Measurements from ENCODE around the gene PABPN1.
"Not testable (repeated sequence)": the region's sequence is repeated elsewhere in the genome, so short reads cannot be mapped to it uniquely, and the experiment has no call there.

PABPN1 gene

DNA sequence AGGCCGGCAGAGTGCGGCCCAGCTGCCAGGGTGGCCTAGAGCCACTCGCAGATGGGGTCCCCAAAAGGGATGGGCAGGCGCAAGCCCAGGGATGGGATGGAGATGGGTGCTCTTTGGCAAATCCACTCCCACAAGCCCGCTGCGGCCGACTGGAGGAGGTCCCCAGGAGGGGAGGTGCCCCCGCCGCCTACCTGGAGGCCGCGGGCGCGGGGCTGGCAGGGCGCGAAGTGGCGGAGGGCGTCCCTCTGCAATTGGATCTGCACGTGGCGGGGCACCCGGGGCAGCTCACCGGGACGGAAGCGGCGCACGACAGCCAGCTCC lies 19.3 kb upstream of the PABPN1 start:
- DNase-seq: no peak

DNA sequence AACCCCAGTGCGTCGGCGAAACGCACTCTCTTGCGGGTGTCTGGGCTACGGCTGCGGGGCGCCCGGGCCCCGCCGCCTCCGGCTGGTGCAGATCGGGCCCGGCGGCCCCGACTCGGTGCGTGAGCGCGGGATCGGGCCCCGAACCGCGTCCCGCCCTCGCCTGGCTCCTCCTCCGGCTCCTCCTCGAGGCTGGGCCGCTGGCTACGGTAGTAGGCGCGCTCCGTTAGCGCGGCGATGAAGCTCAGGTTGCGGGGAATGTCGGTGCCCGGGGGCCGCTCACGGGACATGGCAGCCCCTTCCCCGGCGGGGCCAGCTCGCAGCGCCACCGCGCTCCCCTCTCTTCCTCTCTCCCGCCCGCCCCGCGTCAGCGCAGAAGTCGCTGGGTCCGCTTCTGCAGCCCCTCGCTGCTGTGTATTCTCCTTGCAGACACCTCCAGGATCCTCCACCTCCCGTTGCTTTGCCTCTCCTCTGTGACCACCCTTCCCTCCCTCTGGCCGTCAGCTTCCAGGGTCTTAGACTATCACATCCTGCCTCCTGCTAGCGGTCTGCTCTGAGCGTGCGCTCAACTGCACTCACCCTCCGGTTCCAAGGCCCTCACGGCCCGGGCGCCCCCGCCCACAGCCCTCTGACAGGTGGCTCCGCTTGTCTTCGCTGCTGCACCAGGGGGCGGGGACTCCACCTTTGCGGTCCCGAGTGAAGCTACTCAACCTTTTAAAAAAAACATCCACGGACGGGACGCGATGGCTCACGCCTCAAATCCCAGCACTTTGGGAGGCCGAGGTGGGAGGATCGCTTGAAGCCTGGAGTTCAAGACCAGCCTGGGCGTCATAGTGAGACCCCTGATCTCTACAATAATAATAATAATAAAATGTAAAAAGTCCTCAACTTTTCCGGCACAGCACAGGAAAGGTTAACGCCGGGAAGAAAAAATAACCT lies 18.7 kb upstream of the PABPN1 start, which contains the start of gene PPP1R3E:
PPP1R3E (minus strand) TSS at position 570 of the 936 bp plus-strand sequence; CDS start at position 287, 283 bp downstream.
- DNase-seq: peak; percentile 87

DNA sequence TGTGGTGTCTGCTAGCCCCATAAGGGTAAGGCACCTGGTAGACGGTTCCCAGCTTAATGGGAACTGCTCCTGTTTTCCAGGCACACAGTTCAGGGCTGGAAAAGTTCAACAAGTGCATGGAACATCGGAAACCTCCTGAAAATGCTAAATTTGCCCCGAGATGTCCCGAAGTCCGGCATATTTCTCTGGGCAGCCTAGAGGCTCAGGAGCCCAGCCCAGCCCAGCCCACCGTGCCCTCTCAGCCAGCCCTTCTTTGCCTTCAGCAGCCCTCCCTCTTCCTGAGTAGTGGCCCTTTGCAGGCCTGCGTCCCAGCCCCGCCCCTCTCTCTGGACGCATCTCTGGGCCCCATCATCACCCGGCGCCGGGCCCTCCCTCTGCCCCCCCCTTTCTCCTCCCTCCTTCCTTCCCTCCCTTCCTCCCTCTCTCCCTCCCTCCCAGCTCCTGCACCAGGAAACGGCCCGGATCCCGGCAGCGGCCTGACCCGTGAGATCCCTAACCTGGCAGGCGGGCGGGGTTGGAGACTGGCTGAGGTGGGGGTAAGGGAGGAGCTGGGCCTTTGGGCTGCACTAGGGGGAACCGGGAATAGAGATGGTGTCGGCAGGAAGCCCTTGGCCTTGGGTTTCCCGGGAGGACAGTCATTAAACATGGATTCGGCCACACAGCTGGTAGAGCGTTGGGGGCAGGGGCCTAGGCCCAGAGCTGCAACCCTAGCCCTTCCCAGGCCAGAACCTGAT lies 14.7 kb upstream of the PABPN1 start, which contains the start of gene BCL2L2:
BCL2L2 (plus strand) TSS at position 422 of the 734 bp plus-strand sequence. CDS start 935 bp downstream, outside the sequence.
- DNase-seq: peak; percentile 85

DNA sequence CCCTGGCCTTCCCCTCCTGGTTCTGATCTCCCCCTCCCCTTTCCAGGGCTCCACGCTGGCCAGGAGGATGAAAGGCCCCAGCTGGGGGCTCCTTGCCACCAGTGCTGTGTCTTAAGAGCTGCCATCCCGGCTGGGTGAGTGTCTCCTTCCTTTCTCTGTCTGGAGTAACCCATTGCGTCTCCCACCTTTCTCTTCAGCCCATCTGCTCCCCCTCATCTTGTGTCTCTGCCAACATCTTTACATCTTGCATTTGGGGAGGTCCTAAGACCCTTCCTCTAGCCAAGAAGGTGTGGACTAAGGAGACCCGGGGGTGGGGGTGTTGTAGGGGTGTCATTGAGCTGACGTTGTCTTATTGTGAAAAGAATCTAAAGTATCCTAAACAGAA lies 14.1 kb upstream of the PABPN1 start:
- DNase-seq: peak; percentile 34

DNA sequence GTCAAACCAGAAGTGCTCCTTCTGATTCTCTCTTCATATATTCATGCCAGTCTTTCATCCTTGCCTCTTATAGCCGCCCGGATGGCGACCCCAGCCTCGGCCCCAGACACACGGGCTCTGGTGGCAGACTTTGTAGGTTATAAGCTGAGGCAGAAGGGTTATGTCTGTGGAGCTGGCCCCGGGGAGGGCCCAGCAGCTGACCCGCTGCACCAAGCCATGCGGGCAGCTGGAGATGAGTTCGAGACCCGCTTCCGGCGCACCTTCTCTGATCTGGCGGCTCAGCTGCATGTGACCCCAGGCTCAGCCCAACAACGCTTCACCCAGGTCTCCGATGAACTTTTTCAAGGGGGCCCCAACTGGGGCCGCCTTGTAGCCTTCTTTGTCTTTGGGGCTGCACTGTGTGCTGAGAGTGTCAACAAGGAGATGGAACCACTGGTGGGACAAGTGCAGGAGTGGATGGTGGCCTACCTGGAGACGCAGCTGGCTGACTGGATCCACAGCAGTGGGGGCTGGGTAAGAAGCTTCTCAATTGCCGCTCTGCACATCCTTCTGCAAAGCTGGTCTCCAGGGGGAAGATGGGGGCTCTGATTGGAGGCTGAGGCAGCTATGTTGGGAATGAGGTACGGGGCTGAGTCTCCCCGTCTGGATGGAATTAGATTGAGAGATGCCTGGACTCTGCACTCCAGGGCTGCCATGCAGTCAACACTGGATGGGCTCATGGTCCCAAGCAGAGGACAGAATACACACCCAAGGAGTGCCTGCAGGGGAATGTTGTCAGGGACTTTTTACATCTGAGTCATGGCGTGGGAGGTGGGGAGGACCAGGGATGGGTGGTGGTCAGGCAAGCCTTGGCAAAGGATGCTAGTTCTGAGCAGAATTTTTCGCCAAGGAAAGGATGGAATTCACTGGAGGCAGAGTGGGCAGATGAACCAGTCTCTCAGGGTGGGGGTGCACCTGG lies 13.3 kb upstream of the PABPN1 start:
- no peak for DNase-seq

DNA sequence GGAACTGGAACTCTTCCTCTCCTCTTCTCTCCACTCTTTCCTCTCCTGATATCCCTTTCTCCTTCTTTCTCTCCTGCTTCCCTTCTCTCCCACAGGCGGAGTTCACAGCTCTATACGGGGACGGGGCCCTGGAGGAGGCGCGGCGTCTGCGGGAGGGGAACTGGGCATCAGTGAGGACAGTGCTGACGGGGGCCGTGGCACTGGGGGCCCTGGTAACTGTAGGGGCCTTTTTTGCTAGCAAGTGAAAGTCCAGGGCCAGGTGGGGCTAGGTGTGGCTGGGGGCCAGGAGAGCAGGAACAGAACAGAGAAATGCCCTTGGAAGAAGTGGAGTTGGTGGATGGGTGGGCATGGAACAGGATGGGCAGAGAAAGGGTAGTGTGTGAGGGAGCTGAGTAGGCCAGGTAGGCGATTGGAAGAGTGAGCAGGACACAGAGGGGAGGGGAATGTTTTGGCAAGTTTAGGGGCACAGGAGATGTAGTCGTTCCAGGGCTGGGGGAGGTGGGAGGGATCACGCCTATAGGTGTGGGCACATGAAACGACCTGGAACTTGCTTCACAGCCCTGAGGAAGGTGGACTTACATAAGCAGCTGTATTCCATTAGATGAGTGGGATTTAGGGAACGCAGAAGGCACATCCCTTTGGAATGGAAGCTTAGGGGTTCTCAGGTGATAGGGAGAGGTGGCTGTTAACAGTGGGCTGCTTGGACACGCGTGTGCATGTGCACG lies 12.4 kb upstream of the PABPN1 start:
- DNase-seq: no peak

DNA sequence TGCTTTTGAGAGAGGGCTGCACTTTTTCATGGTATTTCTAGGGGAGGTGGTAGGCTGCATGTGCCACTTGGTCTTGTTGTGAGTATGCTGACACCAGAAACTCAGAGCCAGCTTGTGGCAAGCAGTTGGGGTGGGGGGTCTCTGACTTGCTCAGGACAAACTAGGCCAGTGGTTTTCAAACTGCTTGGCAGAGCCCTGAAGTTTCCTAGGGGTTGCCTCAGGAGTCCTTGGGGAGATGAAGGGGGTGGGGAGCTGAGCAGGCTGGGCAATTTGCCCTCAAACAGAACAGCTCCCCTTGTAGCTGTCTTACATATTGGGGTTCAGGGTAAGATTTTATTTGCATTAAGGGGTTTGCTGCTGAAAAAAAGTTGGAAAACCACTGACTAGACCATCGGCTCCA lies 10.7 kb upstream of the PABPN1 start:
- DNase-seq: no peak

DNA sequence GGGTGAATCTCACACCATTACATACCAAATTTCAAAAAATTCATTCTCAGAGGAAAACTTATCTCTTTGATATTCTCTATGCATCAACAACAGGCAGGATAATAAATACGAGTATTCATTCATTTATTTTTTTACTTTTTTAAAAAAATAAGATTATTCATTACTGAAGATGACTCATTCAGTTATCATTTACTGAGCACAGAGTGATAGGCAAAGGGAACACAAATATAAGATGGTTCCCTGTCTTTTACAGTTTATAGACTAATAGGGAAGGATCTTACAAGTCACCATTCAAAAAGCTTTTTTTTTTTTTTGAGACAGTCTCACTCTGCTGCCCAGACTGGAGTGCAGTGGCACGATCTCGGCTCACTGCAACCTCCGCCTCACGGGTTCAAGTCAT lies 5.0 kb upstream of the PABPN1 start:
- DNase-seq: no peak

DNA sequence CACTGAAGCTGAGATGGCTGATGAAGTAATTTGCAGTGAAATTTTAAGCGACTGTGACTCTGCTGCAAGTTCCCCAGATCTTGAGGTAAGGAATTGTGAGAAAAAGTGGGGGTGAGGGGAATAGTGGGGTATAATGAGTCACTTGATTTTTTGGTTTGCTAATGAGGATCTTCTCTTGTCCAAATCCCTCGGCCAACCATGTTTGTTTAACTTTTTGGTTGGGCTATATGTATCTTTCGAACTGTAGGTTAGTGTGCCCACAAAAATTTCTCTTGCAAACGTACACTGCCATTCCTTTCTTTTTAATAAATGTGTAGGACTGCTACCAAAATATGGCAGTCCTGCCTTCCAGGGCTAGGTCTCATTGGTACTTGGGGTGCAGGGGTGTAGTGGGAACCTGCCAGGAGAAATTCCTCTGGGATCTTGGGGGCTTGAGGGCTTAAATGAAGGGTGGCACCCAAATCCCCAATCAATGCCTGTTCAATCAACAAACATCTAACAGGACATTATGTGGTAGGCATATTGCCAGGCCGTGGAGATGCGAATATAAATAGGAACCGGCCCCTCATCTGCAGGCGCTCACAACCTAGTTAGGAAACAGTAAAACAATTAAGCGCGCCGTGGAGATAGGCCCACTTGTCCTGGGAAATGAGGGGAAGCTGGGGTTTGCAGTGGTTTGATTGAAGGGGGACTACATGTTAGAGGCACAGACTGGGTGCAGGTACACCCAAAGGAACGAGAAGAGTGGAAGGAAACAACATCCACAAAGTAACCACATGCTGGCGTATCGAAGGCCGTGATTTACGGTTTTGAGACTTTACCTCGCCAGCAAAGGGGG lies 1.3 kb upstream of the PABPN1 start:
- DNase-seq: no peak

DNA sequence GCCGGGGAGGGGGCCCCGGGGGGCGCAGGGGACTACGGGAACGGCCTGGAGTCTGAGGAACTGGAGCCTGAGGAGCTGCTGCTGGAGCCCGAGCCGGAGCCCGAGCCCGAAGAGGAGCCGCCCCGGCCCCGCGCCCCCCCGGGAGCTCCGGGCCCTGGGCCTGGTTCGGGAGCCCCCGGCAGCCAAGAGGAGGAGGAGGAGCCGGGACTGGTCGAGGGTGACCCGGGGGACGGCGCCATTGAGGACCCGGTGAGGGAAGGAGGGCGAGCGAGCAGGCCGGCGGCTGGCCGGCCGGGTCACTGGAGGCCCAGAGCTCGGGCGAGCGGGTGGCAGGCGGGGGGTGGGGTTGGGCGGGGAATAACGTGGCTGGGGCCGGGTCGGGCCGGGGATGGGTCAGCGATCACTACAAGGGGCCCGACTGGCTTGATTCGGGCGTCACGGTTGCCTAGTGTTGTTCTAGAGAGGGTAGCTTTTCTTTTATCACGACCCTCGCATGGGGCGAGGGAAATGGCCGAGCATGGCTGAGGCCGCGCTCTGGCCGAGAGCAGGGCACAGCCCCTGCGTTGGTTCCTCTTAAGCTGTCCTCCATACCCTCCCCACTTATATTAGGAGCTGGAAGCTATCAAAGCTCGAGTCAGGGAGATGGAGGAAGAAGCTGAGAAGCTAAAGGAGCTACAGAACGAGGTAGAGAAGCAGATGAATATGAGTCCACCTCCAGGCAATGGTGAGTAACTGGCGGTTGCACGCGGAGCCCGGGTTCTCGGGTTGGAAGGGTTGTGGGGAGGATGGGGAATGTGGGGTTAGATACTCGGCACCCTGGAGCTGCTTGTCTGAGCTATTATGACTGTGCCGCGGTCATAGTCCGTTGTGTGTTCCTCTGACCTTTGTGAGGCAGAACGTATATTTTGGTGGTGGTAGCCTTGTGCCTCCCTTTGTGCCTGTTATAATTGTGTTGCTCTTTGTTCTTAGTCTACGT lies 603 bp downstream of the PABPN1 start:
- DNase-seq: peak; percentile 47

DNA sequence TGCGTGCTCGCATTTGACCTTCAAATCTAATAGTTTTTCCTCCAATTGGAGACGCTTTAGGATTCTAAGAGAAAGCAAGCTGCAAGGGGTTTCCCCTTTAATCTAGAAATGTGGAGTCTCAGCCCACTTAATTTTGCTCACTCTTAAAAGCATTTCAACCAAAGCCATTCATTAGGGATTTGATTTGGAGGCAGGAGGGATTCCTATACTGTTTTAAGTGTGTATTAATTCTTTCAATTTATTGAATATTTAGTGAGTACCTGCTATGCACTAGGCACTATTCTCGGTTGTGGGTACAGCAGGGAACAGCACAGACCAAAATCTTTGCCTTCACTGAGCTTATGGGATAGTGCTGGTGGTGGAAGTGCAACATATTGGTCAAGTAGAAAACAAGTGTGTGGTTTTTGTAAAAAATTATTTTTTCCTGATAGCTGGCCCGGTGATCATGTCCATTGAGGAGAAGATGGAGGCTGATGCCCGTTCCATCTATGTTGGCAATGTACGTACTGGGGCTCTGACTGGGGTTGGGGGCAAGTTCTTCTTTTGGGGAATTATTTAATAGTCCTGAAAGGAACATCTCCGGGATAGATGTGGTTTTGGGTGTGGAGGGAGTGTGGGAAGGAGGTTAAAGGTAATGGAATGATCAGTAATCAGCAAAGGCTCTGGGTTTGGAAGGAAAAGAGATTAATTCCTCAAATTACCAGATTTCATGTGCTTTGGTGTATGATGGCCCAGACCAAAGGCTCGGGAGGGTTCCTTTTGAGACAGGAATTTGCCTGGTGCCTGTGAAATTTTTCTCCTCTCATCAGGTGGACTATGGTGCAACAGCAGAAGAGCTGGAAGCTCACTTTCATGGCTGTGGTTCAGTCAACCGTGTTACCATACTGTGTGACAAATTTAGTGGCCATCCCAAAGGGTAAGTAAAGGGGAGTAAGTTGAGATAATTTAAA lies 1.6 kb downstream of the PABPN1 start:
- DNase-seq: no peak

DNA sequence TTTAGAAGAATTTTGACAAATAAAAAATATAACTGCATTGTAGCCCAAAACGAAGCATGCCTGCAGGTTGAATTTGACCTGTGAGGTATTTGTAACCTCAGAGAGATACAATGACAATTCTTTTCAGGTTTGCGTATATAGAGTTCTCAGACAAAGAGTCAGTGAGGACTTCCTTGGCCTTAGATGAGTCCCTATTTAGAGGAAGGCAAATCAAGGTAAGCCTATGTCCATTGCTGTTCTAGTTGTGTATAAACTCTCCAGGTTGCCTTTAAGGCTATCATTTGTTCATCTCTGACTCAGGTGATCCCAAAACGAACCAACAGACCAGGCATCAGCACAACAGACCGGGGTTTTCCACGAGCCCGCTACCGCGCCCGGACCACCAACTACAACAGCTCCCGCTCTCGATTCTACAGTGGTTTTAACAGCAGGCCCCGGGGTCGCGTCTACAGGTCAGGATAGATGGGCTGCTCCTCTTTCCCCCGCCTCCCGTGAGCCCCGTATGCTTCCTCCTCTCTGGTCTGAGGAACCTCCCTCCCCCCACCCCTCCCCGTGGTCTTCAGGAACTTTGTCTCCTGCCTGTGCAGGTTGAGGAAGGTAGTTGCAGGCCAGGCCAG lies 2.7 kb downstream of the PABPN1 start:
- no peak for DNase-seq

DNA sequence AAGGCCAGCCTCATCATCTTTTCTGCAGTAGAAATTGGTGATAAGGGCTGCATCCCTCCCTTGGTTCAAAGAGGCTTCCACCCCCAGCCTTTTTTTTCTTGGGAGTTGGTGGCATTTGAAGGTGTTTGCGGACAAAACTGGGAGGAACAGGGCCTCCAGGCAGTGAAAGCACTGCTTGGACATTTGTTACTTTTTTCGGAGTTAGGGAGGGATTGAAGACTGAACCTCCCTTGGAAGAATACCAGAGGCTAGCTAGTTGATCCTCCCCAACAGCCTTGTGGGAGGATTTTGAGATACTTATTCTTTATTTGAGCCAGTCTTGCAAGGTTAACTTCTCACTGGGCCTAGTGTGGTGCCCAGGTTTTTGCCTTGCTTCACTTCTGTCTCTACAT lies 3.2 kb downstream of the PABPN1 start:
- DNase-seq: no peak

DNA sequence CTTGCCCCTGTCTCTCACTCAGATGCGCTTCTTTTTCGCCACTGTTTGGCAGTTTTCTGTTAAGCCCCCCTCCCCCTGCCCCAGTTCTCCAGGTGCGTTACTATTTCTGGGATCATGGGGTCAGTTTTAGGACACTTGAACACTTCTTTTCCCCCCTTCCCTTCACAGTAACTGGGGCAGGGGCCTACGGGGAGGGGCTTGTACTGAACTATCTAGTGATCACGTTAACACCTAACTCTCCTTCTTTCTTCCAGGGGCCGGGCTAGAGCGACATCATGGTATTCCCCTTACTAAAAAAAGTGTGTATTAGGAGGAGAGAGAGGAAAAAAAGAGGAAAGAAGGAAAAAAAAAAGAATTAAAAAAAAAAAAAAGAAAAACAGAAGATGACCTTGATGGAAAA lies 3.7 kb downstream of the PABPN1 start:
- no peak for DNase-seq

DNA sequence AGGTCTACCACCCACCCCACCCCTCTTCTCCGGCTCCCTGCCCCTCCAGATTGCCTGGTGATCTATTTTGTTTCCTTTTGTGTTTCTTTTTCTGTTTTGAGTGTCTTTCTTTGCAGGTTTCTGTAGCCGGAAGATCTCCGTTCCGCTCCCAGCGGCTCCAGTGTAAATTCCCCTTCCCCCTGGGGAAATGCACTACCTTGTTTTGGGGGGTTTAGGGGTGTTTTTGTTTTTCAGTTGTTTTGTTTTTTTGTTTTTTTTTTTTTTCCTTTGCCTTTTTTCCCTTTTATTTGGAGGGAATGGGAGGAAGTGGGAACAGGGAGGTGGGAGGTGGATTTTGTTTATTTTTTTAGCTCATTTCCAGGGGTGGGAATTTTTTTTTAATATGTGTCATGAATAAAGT lies 4.5 kb downstream of the PABPN1 start:
- not testable (repeated sequence) for DNase-seq

DNA sequence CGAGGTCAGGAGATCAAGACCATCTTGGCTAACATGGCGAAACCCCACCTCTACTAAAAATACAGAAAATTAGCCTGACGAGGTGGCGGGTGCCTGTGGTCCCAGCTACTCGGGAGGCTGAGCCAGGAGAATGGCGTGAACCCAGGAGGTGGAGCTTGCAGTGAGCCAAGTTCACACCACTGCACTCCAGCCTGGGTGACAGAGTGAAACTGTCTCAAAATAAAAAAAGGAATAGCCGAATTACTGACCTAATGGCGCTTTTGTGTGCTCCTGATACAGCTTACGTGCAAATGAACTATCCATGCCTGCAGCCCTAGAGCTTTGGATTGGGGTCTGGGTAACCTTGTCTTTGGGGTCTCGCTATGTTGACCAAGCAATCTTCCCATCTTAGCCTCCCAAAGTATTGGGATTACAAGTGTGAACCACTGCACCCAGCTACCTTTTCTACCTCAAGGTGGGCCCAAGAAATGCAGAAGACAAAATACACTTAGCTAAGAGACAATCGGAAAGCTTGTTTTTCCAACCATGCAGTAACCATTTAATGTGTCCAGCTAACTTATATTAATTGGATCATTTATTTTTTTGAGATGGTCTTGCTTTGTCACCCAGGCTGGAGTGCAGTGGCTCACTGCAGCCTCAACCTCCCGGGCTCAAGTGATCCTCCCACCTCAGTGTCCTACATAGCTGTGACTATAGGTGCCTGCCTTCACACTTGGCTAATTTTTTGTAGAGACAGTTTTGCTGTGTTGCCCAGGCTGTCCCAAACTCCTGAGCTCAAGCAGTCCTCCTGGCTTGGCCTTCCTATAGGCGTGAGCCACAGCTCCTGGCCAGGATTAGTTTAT lies 5.5 kb downstream of the PABPN1 start:
- DNase-seq: peak; percentile 12

Data from NCI-H2171 treated with DMSO at 0.1 percent for 48 hours (cell line).